Astrocyte of the spinal cord (primary cell): ENCODE measurements around the gene TIMM44.

Experiments
- DNase-seq: peaks from one replicate; pipeline ENCODE4 v3.0.0; 2011; ENCODE audit warnings: low read depth, low spot score
- H3K4me3 ChIP-seq: 2 replicates; pipeline ENCODE4 v1.5.1; 2011; ENCODE audit warnings: low read depth, mild to moderate bottlenecking, low read length, moderate library complexity
- in situ Hi-C: cut with HindIII; loops from 2 replicates; pipeline ENCODE4 v1.10.0; 2017; ENCODE audit warnings: low sequenced_read_pairs
- TF ChIP-seq, protein P1 (sequence below): IDR thresholded peaks from 2 replicates; pipeline ENCODE4 v1.5.1; 2012; ENCODE audit warnings: low read depth, mild to moderate bottlenecking, low read length, inconsistent platforms

TIMM44 gene

DNA sequence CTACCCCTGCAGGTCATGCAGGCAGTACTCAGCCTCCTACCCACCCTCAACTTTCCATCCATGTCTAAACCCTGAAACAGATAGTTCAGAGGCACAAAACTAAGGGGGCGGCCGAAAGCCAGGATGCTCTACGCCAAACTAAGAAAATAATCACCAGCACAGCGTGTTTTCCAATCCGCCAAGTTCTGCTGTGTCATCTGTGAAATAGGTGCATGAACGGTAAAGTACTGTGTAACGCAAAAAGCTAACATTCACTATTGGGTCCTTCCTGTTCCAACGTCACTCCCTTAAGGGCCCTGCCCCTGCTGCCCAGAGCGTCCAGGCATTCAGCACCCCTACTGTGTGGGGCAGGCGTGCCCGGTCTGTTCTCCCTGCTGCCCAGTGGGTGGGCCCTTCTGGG lies 12.2 kb upstream of the TIMM44 start:
- DNase-seq = no peak
- TF ChIP-seq, protein P1, sequence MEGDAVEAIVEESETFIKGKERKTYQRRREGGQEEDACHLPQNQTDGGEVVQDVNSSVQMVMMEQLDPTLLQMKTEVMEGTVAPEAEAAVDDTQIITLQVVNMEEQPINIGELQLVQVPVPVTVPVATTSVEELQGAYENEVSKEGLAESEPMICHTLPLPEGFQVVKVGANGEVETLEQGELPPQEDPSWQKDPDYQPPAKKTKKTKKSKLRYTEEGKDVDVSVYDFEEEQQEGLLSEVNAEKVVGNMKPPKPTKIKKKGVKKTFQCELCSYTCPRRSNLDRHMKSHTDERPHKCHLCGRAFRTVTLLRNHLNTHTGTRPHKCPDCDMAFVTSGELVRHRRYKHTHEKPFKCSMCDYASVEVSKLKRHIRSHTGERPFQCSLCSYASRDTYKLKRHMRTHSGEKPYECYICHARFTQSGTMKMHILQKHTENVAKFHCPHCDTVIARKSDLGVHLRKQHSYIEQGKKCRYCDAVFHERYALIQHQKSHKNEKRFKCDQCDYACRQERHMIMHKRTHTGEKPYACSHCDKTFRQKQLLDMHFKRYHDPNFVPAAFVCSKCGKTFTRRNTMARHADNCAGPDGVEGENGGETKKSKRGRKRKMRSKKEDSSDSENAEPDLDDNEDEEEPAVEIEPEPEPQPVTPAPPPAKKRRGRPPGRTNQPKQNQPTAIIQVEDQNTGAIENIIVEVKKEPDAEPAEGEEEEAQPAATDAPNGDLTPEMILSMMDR = no peak
- no peak overlapping the region for H3K4me3 ChIP-seq
- in situ Hi-C loops = no loop called here

DNA sequence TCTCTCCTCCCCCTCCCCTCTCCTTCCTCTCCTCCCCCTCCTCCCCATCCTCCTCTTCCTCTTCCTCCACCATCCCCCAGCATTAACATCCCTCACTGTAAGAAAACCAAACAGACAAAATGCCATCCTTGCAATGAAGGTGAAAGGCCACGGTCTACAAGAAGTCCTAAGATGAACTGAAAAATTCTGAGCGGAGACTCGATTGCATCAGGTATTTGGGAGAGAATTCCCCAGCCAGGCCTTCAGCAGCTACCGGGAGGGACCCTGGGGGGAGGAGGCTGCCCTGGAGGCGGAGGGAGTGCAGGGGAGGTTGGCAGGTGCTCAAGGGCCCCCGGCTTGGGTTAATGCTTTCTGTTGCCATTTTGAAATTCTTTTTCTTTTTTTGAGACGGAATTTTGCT lies 10.1 kb upstream of the TIMM44 start:
- in situ Hi-C loops = no loop called here

DNA sequence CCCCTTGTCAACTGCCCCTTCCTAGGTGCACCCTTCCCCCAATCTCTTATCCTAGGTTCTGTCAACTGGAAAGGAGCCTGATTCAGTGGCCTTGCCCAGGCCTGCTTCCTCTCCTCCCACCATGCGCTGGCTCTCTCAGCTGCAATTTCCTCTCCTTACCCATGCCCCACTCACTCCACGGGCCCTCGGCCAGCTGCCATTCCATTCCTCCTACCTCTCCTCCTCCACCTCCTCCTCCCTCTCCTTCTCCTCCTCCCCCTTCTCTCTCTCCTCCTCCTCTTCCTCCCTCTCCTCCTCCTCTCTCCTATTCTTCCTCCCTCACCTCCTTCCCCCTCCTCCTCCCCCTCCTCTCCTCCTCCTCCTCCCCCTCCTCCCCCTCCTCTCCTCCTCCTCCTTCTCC lies 9.6 kb upstream of the TIMM44 start:
- in situ Hi-C loops = no loop called here
- no peak for DNase-seq
- TF ChIP-seq, protein P1 = no peak
- no peak overlapping the region for H3K4me3 ChIP-seq

More for the DNA sequence above, 10.1 kb upstream of the TIMM44 start:
- TF ChIP-seq, protein P1 = no peak
- no peak overlapping the region for H3K4me3 ChIP-seq
- no peak for DNase-seq

DNA sequence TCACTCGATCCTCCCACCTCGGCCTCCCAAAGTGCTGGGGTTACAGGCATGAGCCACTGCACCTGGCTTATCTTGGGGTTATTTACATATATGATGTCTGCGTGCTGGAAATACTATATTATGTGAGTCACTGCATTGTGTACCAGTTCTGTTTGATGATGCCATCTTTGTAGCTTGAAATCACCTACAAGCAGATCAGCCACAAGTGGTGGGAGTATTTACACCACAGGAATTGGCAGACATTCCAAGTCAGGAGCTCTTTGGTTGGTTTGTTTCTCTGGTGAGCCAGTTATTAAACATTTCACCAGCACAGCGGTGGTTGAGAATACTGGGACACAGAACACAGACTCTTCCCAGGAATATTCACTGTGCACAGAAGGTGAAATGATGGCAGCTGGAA lies 4.5 kb upstream of the TIMM44 start:
- peak; percentile 7 for DNase-seq
- TF ChIP-seq, protein P1 = no peak
- in situ Hi-C loops = no loop called here
- H3K4me3 ChIP-seq = no peak overlapping the region

DNA sequence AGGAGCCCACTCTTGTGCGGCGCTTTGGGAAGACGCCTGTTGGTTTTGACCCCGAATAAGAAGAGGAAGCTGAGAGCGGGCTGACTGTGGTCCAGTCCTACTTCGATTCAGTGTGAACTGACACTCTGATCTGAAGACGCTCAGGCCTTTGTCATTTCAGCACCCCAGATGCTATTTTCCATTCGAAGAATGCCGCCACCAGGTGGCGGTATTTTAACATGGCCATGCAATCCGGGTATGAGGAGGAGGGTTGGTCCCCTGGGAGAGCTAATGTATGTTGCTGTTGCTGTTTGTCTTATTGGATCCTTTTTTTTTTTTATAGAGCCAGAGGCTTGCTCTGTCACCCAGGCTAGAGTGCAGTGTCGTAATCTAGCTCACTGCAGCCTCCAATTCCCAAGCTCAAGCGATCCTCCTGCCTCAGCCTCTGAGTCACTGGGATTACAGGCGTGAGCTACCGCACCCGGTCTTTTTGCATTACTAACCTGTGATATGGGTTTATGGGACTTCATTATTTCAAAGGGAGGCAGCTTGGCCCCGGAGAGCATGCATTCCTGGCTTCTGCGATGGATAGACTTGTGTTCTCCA lies 803 bp upstream of the TIMM44 start:
- TF ChIP-seq, protein P1 = peak; percentile 78
- peak overlapping the region; percentile 68 for H3K4me3 ChIP-seq
- DNase-seq = peak; percentile 91
- in situ Hi-C loops = no loop called here

DNA sequence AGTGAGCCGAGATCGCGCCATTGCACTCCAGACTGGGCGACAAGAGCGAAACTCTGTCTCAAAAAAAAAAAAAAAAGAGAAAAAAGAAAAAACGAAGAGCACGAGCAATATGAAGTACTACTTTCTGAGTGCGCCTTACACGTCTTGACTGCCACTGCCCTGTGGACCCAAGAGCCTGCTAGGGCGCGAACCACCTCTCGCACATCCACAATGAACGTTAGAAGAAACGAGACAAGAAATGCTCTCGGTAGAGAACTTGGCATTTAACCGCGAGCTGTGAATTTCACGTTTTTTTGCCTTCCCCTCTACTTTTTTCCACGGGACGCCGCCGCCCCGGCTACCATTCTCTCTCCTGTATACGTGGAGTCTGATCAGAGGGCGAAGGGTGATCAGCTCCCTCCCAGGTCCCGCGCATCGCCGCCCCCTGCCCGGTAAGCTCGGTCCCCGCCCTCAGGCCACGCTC lies 454 bp downstream of the TIMM44 start:
- peak; percentile 5 for DNase-seq
- in situ Hi-C loops = no loop called here
- TF ChIP-seq, protein P1 = no peak
- peak overlapping the region; percentile 68 for H3K4me3 ChIP-seq
